Smooth muscle cell of the pulmonary artery (primary cell): ENCODE measurements around the gene MCTP1. TPM values are rescaled to one million over a fixed set of nuclear protein-coding genes. Genes with fewer than 3 reads are reported as not detected.

ENCODE experiments used
- total RNA-seq: library from RNA; depleted of rRNA; stranded (reverse); fragments of >200 nt; gene quantifications from 2 replicates; pipeline ENCODE4 v1.2.3, GENCODE V29; 2014

MCTP1 gene
- 1.3 and 11.0 TPM in 2 replicates for total RNA-seq

GRCh38 chr5:95284572-95285408 lies at the start of gene MCTP1:
TSS of gene MCTP1 (minus strand) at chr5:95285094.

Other genes starting within 250 kb of the MCTP1 start
- not detected in 2 replicates for gene FAM81B, start 106.3 kb upstream of the MCTP1 start, total RNA-seq